GM12878 (cell line): ENCODE data around the gene MYO16. TPM values are rescaled to one million over a fixed set of nuclear protein-coding genes. Genes with fewer than 3 reads are reported as not detected.

Experiments used
- ATAC-seq: fragments of 200-7000 bp; cut with Tn5 transposase; 3 replicates; pipeline ENCODE4 v1.9.1; 2020; ENCODE audit warnings: mild to moderate bottlenecking, moderate library complexity
- BruUV-seq: library from RNA; stranded (reverse); fragments of 400-500 nt; replicated peaks from 2 replicates; lab custom pipeline; 2021; lab: Mats Ljungman, UMichigan
- CTCF ChIA-PET: fragments of 300-600 bp; sonication (Branson Sonifier 250); formaldehyde crosslinking; extraction: SDS; loops from one replicate; lab custom pipeline; 2021; ENCODE audit warnings: inconsistent platforms; lab: Yijun Ruan, JAX
- POLR2A ChIA-PET: fragments of 350-600 bp; formaldehyde crosslinking; extraction: SDS; loops from one replicate; lab custom pipeline; 2021; ENCODE audit warnings: inconsistent platforms; lab: Charles Lee
- RAD21 ChIA-PET: fragments of 300-600 bp; sonication (Branson Sonifier 250); formaldehyde crosslinking; loops from one replicate; lab custom pipeline; 2023; ENCODE audit warnings: antibody characterized with exemption; ENCODE audit not compliant: unreplicated experiment; lab: Charles Lee
- SMC1A ChIA-PET: fragments of 300-600 bp; sonication (Branson Sonifier 250); formaldehyde crosslinking; loops from one replicate; lab custom pipeline; 2023; ENCODE audit not compliant: unreplicated experiment, uncharacterized antibody; lab: Charles Lee
- DNase-seq: peaks from one replicate; pipeline ENCODE4 v3.0.0-alpha.2; 2011; ENCODE audit warnings: low read depth, low spot score
- FAIRE-seq: peaks from 3 replicates; lab custom pipeline; 2011; peaks lifted over from hg19 to GRCh38; lab: Jason Lieb, UNC
- H2AFZ ChIP-seq: 2 replicates; pipeline ENCODE4 v1.6.0; 2011; ENCODE audit warnings: low read depth, low read length, control low read depth; ENCODE audit not compliant: control insufficient read depth
- H3K27ac ChIP-seq: 2 replicates; pipeline ENCODE4 v1.5.1; 2011; ENCODE audit warnings: control low read depth; ENCODE audit not compliant: control insufficient read depth, insufficient read depth
- H3K27me3 ChIP-seq, 2 experiments: replicated peaks in 1 of 2; 2 replicates each; pipeline versions ENCODE4 v1.6.0 to v1.6.1; 2011; ENCODE audit warnings: low read length in 1 of 2; ENCODE audit not compliant: control insufficient read depth in 2 of 2, insufficient read depth in 2 of 2
- H3K36me3 ChIP-seq, 2 experiments: 2 replicates each; pipeline ENCODE4 v1.5.1; 2011; ENCODE audit warnings: low read length in 1 of 2; ENCODE audit not compliant: control insufficient read depth in 2 of 2, insufficient read depth in 2 of 2
- H3K4me1 ChIP-seq: 2 replicates; pipeline ENCODE4 v1.6.1; 2011; ENCODE audit warnings: mild to moderate bottlenecking, low read length, moderate library complexity, mixed read lengths; ENCODE audit not compliant: control insufficient read depth, insufficient read depth
- H3K4me2 ChIP-seq: 2 replicates; pipeline ENCODE4 v1.6.0; 2011; ENCODE audit warnings: control low read depth; ENCODE audit not compliant: control insufficient read depth, insufficient read depth
- H3K4me3 ChIP-seq: fragments of 200-600 bp; sonication (generic); 2 replicates; pipeline ENCODE4 v1.5.1; 2016
- H3K79me2 ChIP-seq: 2 replicates; pipeline ENCODE4 v1.6.0; 2011; ENCODE audit warnings: low read length; ENCODE audit not compliant: control insufficient read depth, insufficient read depth
- H3K9ac ChIP-seq: 2 replicates; pipeline ENCODE4 v1.8.0; 2011; ENCODE audit warnings: low read length, control low read depth, mixed read lengths; ENCODE audit not compliant: control insufficient read depth, insufficient read depth
- H3K9me3 ChIP-seq: replicated peaks from 3 replicates; pipeline ENCODE4 v1.5.1; 2011; ENCODE audit warnings: mild to moderate bottlenecking, low read length; ENCODE audit not compliant: control insufficient read depth, insufficient read depth
- H4K20me1 ChIP-seq: 2 replicates; pipeline ENCODE4 v1.6.0; 2011; ENCODE audit not compliant: control insufficient read depth, insufficient read depth
- CBX5 ChIP-seq: sonication (generic); IDR thresholded peaks from 2 replicates; pipeline ENCODE4 v1.6.1; 2016; ENCODE audit warnings: low read depth, moderate library complexity, mild to moderate bottlenecking, inconsistent platforms
- CHD1 ChIP-seq: IDR thresholded peaks from 2 replicates; pipeline ENCODE4 v1.6.1; 2012; ENCODE audit warnings: low read depth, low read length, improper control_type of control experiment
- CREM ChIP-seq: IDR thresholded peaks from 2 replicates; pipeline ENCODE4 v1.6.1; 2014; ENCODE audit warnings: antibody characterized with exemption, low read depth
- ETV6 ChIP-seq, 2 experiments: fragments of 450-650 bp in 1 of 2; IDR thresholded peaks in 1 of 2; conservative IDR thresholded peaks in 1 of 2; 2 replicates each; pipeline ENCODE4 v1.6.1; 2014; ENCODE audit warnings: antibody characterized with exemption in 1 of 2, borderline replicate concordance in 1 of 2, low read depth in 1 of 2, mild to moderate bottlenecking in 1 of 2, moderate library complexity in 1 of 2
- FOXK2 ChIP-seq: fragments of 450-650 bp; IDR thresholded peaks from 2 replicates; pipeline ENCODE4 v1.6.1; 2017; ENCODE audit warnings: mild to moderate bottlenecking, moderate library complexity
- JUNB ChIP-seq: IDR thresholded peaks from 2 replicates; pipeline ENCODE4 v1.6.1; 2016; ENCODE audit warnings: antibody characterized with exemption, mild to moderate bottlenecking
- MLLT1 ChIP-seq: fragments of 450-650 bp; IDR thresholded peaks from 2 replicates; pipeline ENCODE4 v1.6.1; 2016; ENCODE audit warnings: mild to moderate bottlenecking
- NBN ChIP-seq: fragments of 450-650 bp; IDR thresholded peaks from 2 replicates; pipeline ENCODE4 v1.6.1; 2016
- RB1 ChIP-seq: fragments of 450-650 bp; formaldehyde crosslinking; IDR thresholded peaks from 2 replicates; pipeline ENCODE4 v1.6.1; 2017; ENCODE audit warnings: mild to moderate bottlenecking, borderline replicate concordance
- RBBP5 ChIP-seq: fragments of 200-600 bp; sonication (generic); conservative IDR thresholded peaks from 2 replicates; pipeline ENCODE4 v1.6.1; 2016
- RCOR1 ChIP-seq: conservative IDR thresholded peaks from 2 replicates; pipeline ENCODE4 v1.6.1; 2012; ENCODE audit warnings: low read depth, low read length, improper control_type of control experiment
- SUPT20H ChIP-seq: IDR thresholded peaks from 2 replicates; pipeline ENCODE4 v1.6.1; 2011; ENCODE audit warnings: low read depth, mild to moderate bottlenecking, low read length, moderate library complexity, borderline replicate concordance; ENCODE audit not compliant: control insufficient read depth
- ZNF207 ChIP-seq: fragments of 450-650 bp; IDR thresholded peaks from 2 replicates; pipeline ENCODE4 v1.6.1; 2014; ENCODE audit warnings: antibody characterized with exemption, mild to moderate bottlenecking, borderline replicate concordance
- WGBS: methylation state at CpG from one replicate; pipeline ENCODE4 v1.1.6; 2016; ENCODE audit warnings: low lambda C conversion rate; ENCODE audit not compliant: insufficient replicate concordance, insufficient coverage; ENCODE audit errors: missing lambda C conversion rate; 5-methylcytosine and 5-hydroxymethylcytosine counted together
- in situ Hi-C: fragments of 300-500 bp; cut with MboI; formaldehyde crosslinking; loops from 9 replicates; pipeline ENCODE4 v1.14.3; 2018; ENCODE audit warnings: mixed read lengths
- intact Hi-C: fragments of 100-400 bp; cut with micrococcal nuclease; formaldehyde crosslinking; loops from one replicate; pipeline ENCODE4 v1.14.2; 2022; ENCODE audit not compliant: unreplicated experiment
- polyA plus RNA-seq, 11 experiments: library from polyadenylated mRNA; depleted of rRNA in 4 of 11; unstranded in 6 of 11; stranded (reverse) in 5 of 11; fragments of >200 nt; fragmentation: Nextera tagmentation in 4 of 11; fragmentation: Illumina TruSeq in 1 of 11; extraction: Ambion mirVana in 4 of 11; extraction: Trizol in 1 of 11; gene quantifications; 1 replicate in 1 of 11; 2 replicates in 10 of 11; pipeline versions ENCODE4 v1.2.1 to v1.2.3, GENCODE V29; 2011 to 2016; ENCODE audit warnings: inconsistent platforms in 2 of 11, missing spikeins in 2 of 11, low read depth in 1 of 11
- total RNA-seq, 4 experiments: library from RNA; depleted of rRNA in 3 of 4; stranded (reverse); fragments of >200 nt in 3 of 4; fragmentation: Illumina TruSeq in 1 of 4; extraction: Trizol in 1 of 4; gene quantifications; 2 replicates each; pipeline versions ENCODE4 v1.2.1 to v1.2.3, GENCODE V29; 2013 to 2021
- TF ChIP-seq, protein P1 (sequence below): fragments of 450-650 bp; conservative IDR thresholded peaks from 2 replicates; pipeline ENCODE4 v1.6.1; 2017; ENCODE audit warnings: mild to moderate bottlenecking, moderate library complexity

MYO16 gene
- total and polyA plus RNA-seq, 10 of the 15 experiments (the other 5 are each of a cell fraction or from before 2014, with no cell fraction given) = under 0.01 to 1.7 (median 0.05) TPM; not detected in 4

- TF ChIP-seq MLLT1 (peak; percentile 70), JUNB (peak; percentile 54), RB1 (0 out of 2 replicates have a peak, but pooled peaks have one; percentile 37), NBN (0 out of 2 replicates have a peak, but pooled peaks have one; percentile 31)
Observed at GRCh38 chr13:109160887-109161669, 531.7 kb downstream of the MYO16 start (continued).

DNA sequence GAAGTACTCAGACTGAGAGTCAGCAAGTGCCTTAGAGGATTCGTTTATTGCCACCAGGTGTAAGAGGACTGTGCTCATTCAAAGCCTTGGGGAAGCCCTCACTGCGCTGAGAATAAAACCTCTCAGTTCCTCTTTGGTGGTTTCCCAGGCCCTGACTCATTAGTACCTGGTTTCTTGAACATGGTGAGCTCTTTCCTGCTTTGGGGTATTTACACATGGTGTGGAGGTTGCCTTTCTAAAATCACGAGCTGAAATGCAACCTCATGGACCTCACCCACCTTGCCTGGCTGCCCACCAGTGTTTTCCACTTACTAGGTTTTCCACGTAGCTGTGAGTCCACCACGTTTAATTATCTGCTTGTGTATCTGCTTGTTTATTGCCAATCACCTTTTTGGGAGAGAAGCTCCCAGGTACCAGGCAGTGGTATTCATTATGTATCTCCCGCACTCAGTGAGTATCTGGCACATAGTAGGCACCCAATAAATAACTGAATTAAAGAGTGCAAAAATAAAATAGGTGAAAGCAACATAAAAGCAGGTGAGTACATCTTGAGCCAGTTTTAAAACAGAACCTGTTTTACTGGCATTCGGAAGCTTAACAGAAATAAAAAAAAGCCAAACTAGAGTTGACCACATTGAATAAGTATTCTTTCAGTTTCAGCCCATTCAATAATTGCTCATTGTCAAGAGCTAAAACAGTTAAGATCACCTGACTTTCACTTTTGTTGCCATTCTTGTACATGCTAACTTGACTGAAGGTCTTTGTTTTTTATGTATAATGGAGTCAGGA lies 533.0 kb downstream of the MYO16 start:
- H3K27ac ChIP-seq = peak overlapping the region; percentile 86
- RAD21 ChIA-PET = interaction anchor here (0.6 to 3.0 kb wide), 24 partner anchors 9 to 1210 kb away, joined by 3 to 35 read pairs (median 3); no protein-coding TSS in a partner anchor
- FAIRE-seq (peak; percentile 99), DNase-seq (peak; percentile 98), ATAC-seq (peak; percentile 84)
- no peaks in the 10 kb centered on the region for H3K27me3 ChIP-seq
- in situ Hi-C loops = loop anchor here (5.0 to 25.0 kb wide), 3 partner anchors 965 to 2000 kb away; no protein-coding TSS in a partner anchor
- no TSS peak for BruUV-seq
- no peaks in the 10 kb centered on the region for H3K9me3 ChIP-seq
- no peak overlapping the region for H2AFZ ChIP-seq
- H3K36me3 ChIP-seq = no peaks in the 10 kb centered on the region
- H3K4me2 ChIP-seq = peak overlapping the region; percentile 82
- H4K20me1 ChIP-seq = no peaks in the 10 kb centered on the region
- H3K4me3 ChIP-seq = peak overlapping the region; percentile 62
- H3K79me2 ChIP-seq = no peaks in the 10 kb centered on the region
- POLR2A ChIA-PET = interaction anchor here (0.6 to 1.5 kb wide), 3 partner anchors 9 to 41 kb away, joined by 4 read pairs; no protein-coding TSS in a partner anchor
- peaks cover 29% of the 10 kb centered on the region for H3K4me1 ChIP-seq
- SMC1A ChIA-PET = interaction anchor here (0.5 to 6.7 kb wide), 18 partner anchors 11 to 157 kb away, joined by 3 to 55 read pairs (median 4); no protein-coding TSS in a partner anchor
- intact Hi-C loops = loop anchor here (2.0 to 10.0 kb wide), 6 partner anchors 70 to 1392 kb away; partner anchors contain the start of genes ABHD13, IRS2 and LIG4
- WGBS = 2% methylated on average over 7 of the region's 7 CpGs
- H3K9ac ChIP-seq = no peak overlapping the region; the same call in 1 of the 2 replicates
- CTCF ChIA-PET = interaction anchor here (0.7 to 2.9 kb wide), 3 partner anchors 17 to 37 kb away, joined by 3 to 17 read pairs (median 3); no protein-coding TSS in a partner anchor
- TF ChIP-seq RBBP5 (0 out of 2 replicates have a peak, but pooled peaks have one; percentile 11), FOXK2 (no peak; the same call in 1 of the 2 replicates), ETV6 (conservative IDR thresholded peaks at IDR 0.05 in 1 of 2, IDR thresholded peaks at IDR 0.05 in 1 of 2; ENCODE audit: borderline replicate concordance in 1 of 2, low read depth in 1 of 2) (peak in 1 of 2 experiments; percentile 98; a peak in 2 of 4 replicates), RCOR1 (peak; percentile 88), CBX5 (peak; percentile 84), ZNF207 (peak; percentile 95), CHD1 (no peak), SUPT20H (no peak), CREM (peak; percentile 97)
- TF ChIP-seq, protein P1, sequence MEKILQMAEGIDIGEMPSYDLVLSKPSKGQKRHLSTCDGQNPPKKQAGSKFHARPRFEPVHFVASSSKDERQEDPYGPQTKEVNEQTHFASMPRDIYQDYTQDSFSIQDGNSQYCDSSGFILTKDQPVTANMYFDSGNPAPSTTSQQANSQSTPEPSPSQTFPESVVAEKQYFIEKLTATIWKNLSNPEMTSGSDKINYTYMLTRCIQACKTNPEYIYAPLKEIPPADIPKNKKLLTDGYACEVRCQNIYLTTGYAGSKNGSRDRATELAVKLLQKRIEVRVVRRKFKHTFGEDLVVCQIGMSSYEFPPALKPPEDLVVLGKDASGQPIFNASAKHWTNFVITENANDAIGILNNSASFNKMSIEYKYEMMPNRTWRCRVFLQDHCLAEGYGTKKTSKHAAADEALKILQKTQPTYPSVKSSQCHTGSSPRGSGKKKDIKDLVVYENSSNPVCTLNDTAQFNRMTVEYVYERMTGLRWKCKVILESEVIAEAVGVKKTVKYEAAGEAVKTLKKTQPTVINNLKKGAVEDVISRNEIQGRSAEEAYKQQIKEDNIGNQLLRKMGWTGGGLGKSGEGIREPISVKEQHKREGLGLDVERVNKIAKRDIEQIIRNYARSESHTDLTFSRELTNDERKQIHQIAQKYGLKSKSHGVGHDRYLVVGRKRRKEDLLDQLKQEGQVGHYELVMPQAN = peak; percentile 48; the same call in 1 of the 2 replicates
